Prostate gland (tissue), 2 donors: Measurements from ENCODE around the gene SLC37A1. TPM values are rescaled to one million over a fixed set of nuclear protein-coding genes. Genes with fewer than 3 reads are reported as not detected.

Experiments used
- DNase-seq: peaks from one replicate; pipeline ENCODE4 v3.0.0-alpha.2; 2019; ENCODE audit warnings: low spot score
- H3K27ac ChIP-seq, 2 donors: fragments of 200-600 bp; sonication (generic); 2 replicates each; pipeline ENCODE4 v1.5.1; 2017 to 2019
- H3K27me3 ChIP-seq: fragments of 200-600 bp; sonication (generic); replicated peaks from 2 replicates; pipeline ENCODE4 v1.5.1; 2019; ENCODE audit not compliant: insufficient read depth
- H3K36me3 ChIP-seq, 2 donors: fragments of 200-600 bp; sonication (generic); 1 replicate in 1 of 2; 2 replicates in 1 of 2; pipeline versions ENCODE4 v1.5.1 to v1.8.1; 2017 to 2019
- H3K4me1 ChIP-seq: fragments of 200-600 bp; sonication (generic); replicated peaks from 2 replicates; pipeline ENCODE4 v1.5.1; 2019
- H3K4me3 ChIP-seq, 2 donors: fragments of 200-600 bp; sonication (generic); 2 replicates each; pipeline ENCODE4 v1.5.1; 2017 to 2019
- H3K9me3 ChIP-seq: fragments of 200-600 bp; sonication (generic); 2 replicates; pipeline ENCODE4 v1.5.1; 2017
- POLR2A ChIP-seq: fragments of 450-650 bp; IDR thresholded peaks from one replicate; pipeline ENCODE4 v1.6.1; 2016; ENCODE audit warnings: antibody characterized with exemption, mild to moderate bottlenecking
- POLR2AphosphoS5 ChIP-seq: sonication (generic); formaldehyde crosslinking; IDR thresholded peaks from one replicate; pipeline ENCODE4 v1.6.1; 2017; ENCODE audit warnings: antibody characterized with exemption
- WGBS: methylation state at CpG from one replicate; pipeline ENCODE4 v1.1.5; 2018; 5-methylcytosine and 5-hydroxymethylcytosine counted together
- intact Hi-C: fragments of 100-400 bp; cut with DNase I; formaldehyde crosslinking; loops from one replicate; pipeline ENCODE4 v1.14.2; 2022
- total RNA-seq, 2 donors: library from RNA; depleted of rRNA; stranded (reverse); fragments of >200 nt; gene quantifications; one replicate each; pipeline ENCODE4 v1.1.0, GENCODE V29; 2016
- TF ChIP-seq, protein P1 (sequence below), 4 experiments: fragments of 200-600 bp in 2 of 4; fragments of 450-650 bp in 2 of 4; sonication (generic) in 2 of 4; IDR thresholded peaks; 1 replicate in 3 of 4; 2 replicates in 1 of 4; pipeline ENCODE4 v1.5.1; 2016 to 2019; ENCODE audit warnings: antibody characterized with exemption in 4 of 4, mild to moderate bottlenecking in 2 of 4, moderate library complexity in 2 of 4

The SLC37A1 gene
- total RNA-seq, 2 donors from 2014 or later = 44.2 to 49.6 TPM

DNA sequence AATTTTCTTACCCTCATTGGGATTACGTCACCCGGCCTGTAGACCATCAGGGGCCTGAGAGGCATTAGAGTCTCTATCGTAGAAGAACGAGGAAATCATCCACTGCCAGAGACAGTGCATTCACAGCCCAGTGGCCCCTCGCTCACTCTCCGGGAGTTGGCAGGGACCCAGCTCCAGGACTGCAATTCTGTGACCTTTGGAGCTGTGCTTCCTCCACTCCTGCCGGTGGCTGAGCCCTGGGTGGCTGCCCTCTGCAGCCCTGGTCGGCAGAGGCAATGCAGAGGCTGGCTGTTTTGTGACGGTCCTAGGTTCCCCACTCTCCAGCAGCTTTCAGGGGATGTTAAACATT is 12.7 kb downstream of the SLC37A1 start:
- no peaks in the 10 kb centered on the region for H3K9me3 ChIP-seq
- H3K36me3 ChIP-seq = no peaks in the 10 kb centered on the region
- no peak for DNase-seq
- WGBS = 55% methylated on average over 9 of the region's 9 CpGs
- no peak overlapping the region for H3K4me3 ChIP-seq
- peaks cover 43% of the 10 kb centered on the region for H3K4me1 ChIP-seq
- TF ChIP-seq, protein P1, sequence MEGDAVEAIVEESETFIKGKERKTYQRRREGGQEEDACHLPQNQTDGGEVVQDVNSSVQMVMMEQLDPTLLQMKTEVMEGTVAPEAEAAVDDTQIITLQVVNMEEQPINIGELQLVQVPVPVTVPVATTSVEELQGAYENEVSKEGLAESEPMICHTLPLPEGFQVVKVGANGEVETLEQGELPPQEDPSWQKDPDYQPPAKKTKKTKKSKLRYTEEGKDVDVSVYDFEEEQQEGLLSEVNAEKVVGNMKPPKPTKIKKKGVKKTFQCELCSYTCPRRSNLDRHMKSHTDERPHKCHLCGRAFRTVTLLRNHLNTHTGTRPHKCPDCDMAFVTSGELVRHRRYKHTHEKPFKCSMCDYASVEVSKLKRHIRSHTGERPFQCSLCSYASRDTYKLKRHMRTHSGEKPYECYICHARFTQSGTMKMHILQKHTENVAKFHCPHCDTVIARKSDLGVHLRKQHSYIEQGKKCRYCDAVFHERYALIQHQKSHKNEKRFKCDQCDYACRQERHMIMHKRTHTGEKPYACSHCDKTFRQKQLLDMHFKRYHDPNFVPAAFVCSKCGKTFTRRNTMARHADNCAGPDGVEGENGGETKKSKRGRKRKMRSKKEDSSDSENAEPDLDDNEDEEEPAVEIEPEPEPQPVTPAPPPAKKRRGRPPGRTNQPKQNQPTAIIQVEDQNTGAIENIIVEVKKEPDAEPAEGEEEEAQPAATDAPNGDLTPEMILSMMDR (IDR thresholded peaks at IDR 0.05) = no peak
- TF ChIP-seq POLR2AphosphoS5 (no peak), POLR2A (no peak)
- H3K27me3 ChIP-seq = no peaks in the 10 kb centered on the region
- intact Hi-C loops = no loop called here
- peak overlapping the region; percentile 90 to 95 for H3K27ac ChIP-seq

DNA sequence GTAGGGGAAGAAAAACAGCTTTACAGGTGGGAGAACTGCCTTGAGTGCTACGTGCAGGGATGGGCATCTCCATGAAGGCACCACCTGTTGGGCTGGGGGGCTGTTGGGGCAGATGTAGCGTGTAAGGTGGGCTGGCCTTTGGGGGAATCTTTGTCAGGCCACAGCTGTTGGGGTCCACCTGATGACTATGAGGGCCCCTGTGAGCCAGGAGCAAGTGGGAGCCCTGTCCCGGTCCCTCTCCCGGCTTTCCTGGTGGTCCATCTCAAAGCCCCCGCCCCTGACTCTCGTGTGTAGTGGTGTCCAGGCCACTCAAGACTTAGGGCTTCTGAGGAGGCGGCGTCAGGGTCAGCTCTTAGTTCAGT is 13.5 kb downstream of the SLC37A1 start:
- no peak overlapping the region for H3K4me3 ChIP-seq
- peaks cover 43% of the 10 kb centered on the region for H3K4me1 ChIP-seq
- 91% methylated on average over 8 of the region's 8 CpGs for WGBS
- no peaks in the 10 kb centered on the region for H3K9me3 ChIP-seq
- no peak for DNase-seq
- intact Hi-C loops = no loop called here
- no peak for TF ChIP-seq POLR2AphosphoS5
- TF ChIP-seq, protein P1 (IDR thresholded peaks at IDR 0.05) = no peak
- TF ChIP-seq POLR2A = no peak
- peak overlapping the region; percentile 90 to 95 for H3K27ac ChIP-seq
- no peaks in the 10 kb centered on the region for H3K36me3 ChIP-seq
- no peaks in the 10 kb centered on the region for H3K27me3 ChIP-seq

DNA sequence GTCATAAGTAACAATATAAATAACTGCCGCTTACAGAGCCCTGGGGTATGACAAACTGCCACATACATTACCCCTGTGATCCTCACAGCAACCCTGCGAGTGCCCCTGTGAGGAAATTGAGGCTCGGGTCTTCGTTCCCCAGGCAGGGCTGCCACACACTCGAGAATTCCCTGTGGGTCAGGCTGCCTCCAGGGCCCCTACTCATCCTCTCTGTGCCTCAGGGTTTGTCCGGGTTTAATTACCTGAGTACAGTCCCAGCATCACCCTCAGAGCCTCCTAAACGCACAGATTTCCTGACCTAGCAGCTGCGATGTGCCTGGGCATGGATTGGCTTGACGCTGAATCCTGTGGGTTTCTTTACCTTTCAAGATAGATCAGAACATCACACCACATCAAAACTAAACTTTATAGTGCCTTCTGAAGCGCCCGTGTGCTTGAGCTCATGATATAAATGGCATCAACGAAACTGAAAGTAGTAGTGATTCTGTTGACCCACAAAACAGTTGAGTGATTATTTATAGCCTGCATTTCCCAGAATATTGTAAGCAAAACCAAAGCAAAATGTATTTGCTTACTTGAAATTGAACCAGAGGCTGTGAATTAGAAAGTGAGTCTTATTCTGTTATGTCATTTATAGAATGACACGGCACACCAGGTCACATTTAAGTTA is 14.0 kb downstream of the SLC37A1 start:
- H3K4me1 ChIP-seq = peaks cover 47% of the 10 kb centered on the region
- intact Hi-C loops = no loop called here
- H3K4me3 ChIP-seq = peak overlapping the region in 1 of 2 donors; percentile 16
- H3K36me3 ChIP-seq = no peaks in the 10 kb centered on the region
- H3K27ac ChIP-seq = peak overlapping the region; percentile 90 to 95
- no peaks in the 10 kb centered on the region for H3K27me3 ChIP-seq
- no peak for DNase-seq
- peak; percentile 77 for TF ChIP-seq POLR2AphosphoS5
- TF ChIP-seq POLR2A = no peak
- no peaks in the 10 kb centered on the region for H3K9me3 ChIP-seq
- WGBS = 52% methylated on average over 13 of the region's 13 CpGs

DNA sequence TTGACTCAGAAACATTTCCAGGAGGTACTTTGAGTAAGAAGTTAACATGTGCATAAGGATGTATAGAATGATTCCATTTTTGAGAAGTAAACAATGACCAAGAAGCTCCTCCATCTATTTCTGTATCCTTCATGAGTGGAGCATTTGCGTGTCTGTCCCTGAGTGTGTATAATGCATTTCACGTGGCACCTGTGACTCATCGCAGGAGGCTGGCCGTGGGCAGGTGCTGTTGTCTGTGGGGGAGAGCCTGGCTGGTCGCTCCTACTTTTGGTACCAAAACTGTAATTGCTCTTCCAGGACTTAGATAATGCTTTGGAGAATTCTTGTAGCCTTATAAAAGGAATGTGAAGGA is 16.5 kb downstream of the SLC37A1 start:
- no peak overlapping the region for H3K4me3 ChIP-seq
- H3K27ac ChIP-seq = peak overlapping the region in 1 of 2 donors; percentile 95
- 89% methylated on average over 5 of the region's 5 CpGs for WGBS
- intact Hi-C loops = no loop called here
- DNase-seq = no peak
- peaks cover 41% of the 10 kb centered on the region for H3K4me1 ChIP-seq
- H3K27me3 ChIP-seq = no peaks in the 10 kb centered on the region
- no peaks in the 10 kb centered on the region for H3K36me3 ChIP-seq
- TF ChIP-seq POLR2A = no peak
- TF ChIP-seq, protein P1 (IDR thresholded peaks at IDR 0.05) = no peak
- no peaks in the 10 kb centered on the region for H3K9me3 ChIP-seq

DNA sequence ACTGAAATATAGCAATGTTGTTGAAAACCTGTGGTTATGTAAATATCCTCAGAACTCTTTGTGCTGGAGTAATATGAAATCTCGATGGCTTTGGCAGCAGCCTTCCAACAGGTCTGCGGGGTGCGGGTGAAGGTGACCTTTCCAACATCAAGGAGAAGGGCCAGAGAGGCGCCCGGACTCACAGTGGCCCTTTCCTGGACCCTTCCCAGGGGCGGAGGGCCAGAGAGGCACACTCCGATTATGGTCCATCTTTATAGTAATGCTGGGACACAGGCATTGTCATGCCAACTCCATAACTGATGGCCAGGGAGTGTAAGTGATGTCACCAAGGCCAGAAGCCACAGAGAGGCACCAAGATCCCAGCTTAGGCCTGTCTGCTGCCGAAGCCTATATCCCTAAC is 18.1 kb downstream of the SLC37A1 start:
- no peak for DNase-seq
- H3K27me3 ChIP-seq = no peaks in the 10 kb centered on the region
- TF ChIP-seq POLR2AphosphoS5 (no peak), POLR2A (no peak)
- TF ChIP-seq, protein P1 (IDR thresholded peaks at IDR 0.05) = no peak
- intact Hi-C loops = no loop called here
- H3K9me3 ChIP-seq = no peaks in the 10 kb centered on the region
- H3K4me1 ChIP-seq = peaks cover 37% of the 10 kb centered on the region
- no peak overlapping the region for H3K4me3 ChIP-seq
- WGBS = 75% methylated on average over 8 of the region's 8 CpGs
- H3K27ac ChIP-seq = peak overlapping the region; percentile 42 to 95
- H3K36me3 ChIP-seq = no peaks in the 10 kb centered on the region
